K562 (cell line): ENCODE data around the gene HOXC12. TPM values are rescaled to one million over a fixed set of nuclear protein-coding genes. Genes with fewer than 3 reads are reported as not detected.
A peak's percentile ranks its signal among the peaks of the same experiment; 100 is the strongest.

ENCODE experiments used
- ATAC-seq: fragments of 200-7000 bp; cut with Tn5 transposase; 3 replicates; pipeline ENCODE4 v1.9.1; 2020; ENCODE audit warnings: moderate library complexity
- BruUV-seq: library from RNA; stranded (reverse); fragments of 400-500 nt; replicated peaks from 2 replicates; lab custom pipeline; 2021; lab: Mats Ljungman, UMichigan
- CTCF ChIA-PET: fragments of 300-600 bp; formaldehyde crosslinking; extraction: SDS; loops from one replicate; lab custom pipeline; 2021; ENCODE audit warnings: low intra/inter-chr PET ratio; lab: Yijun Ruan, JAX
- POLR2A ChIA-PET: fragments of 300-600, 350-650 bp; sonication (Branson Sonifier 250); formaldehyde crosslinking; extraction: SDS; loops from one replicate; lab custom pipeline; 2021; ENCODE audit warnings: antibody characterized with exemption, inconsistent platforms; lab: Yijun Ruan, JAX
- DNase-seq, 4 experiments: peaks; one replicate each; pipeline versions ENCODE4 v3.0.0 to v3.0.0-alpha.2; 2011 to 2018; ENCODE audit warnings: low spot score in 3 of 4, mixed read lengths in 3 of 4; ENCODE audit errors: extremely low read depth in 1 of 4
- FAIRE-seq: peaks from 2 replicates; lab custom pipeline; 2011; peaks lifted over from hg19 to GRCh38; lab: Jason Lieb, UNC
- H2AFZ ChIP-seq: 2 replicates; pipeline ENCODE4 v1.6.0; 2011; ENCODE audit warnings: low read depth, low read length, control low read depth, inconsistent platforms
- H3K27ac ChIP-seq: fragments of 200-600 bp; 3 replicates; pipeline ENCODE4 v1.8.0; 2011; ENCODE audit warnings: low read depth, mild to moderate bottlenecking, control low read depth, inconsistent platforms, low read length, moderate library complexity, mixed read lengths; ENCODE audit errors: extremely low read depth
- H3K27me3 ChIP-seq, 2 experiments: fragments of 300-600 bp in 1 of 2; 2 replicates in 1 of 2; 3 replicates in 1 of 2; pipeline versions ENCODE4 v1.6.0 to v1.8.0; 2011; ENCODE audit warnings: inconsistent platforms in 2 of 2, low read length in 2 of 2, mild to moderate bottlenecking in 1 of 2, mixed read lengths in 1 of 2, moderate library complexity in 1 of 2; ENCODE audit not compliant: control insufficient read depth in 2 of 2, insufficient read depth in 2 of 2
- H3K36me3 ChIP-seq: fragments of 300-600 bp; 3 replicates; pipeline ENCODE4 v1.8.0; 2011; ENCODE audit warnings: mild to moderate bottlenecking, low read length, inconsistent platforms; ENCODE audit not compliant: control insufficient read depth, insufficient read depth
- H3K4me1 ChIP-seq, 2 experiments: fragments of 200-600 bp in 1 of 2; replicated peaks in 1 of 2; 2 replicates in 1 of 2; 3 replicates in 1 of 2; pipeline versions ENCODE4 v1.5.1 to v1.8.0; 2011; ENCODE audit warnings: inconsistent platforms in 2 of 2, low read length in 2 of 2, mild to moderate bottlenecking in 1 of 2, mixed read lengths in 1 of 2, moderate library complexity in 1 of 2; ENCODE audit not compliant: control insufficient read depth in 2 of 2, insufficient read depth in 2 of 2
- H3K4me2 ChIP-seq: 2 replicates; pipeline ENCODE4 v1.6.1; 2011; ENCODE audit warnings: low read length, control low read depth, inconsistent platforms, mixed read lengths; ENCODE audit not compliant: insufficient read depth
- H3K4me3 ChIP-seq: fragments of 200-600 bp; sonication (generic), shearing (Covaris generic); 2 replicates; pipeline ENCODE4 v1.5.1; 2016; ENCODE audit warnings: control low read depth, inconsistent platforms
- H3K79me2 ChIP-seq: fragments of 200-600 bp; 3 replicates; pipeline ENCODE4 v1.8.0; 2011; ENCODE audit warnings: low read length, inconsistent platforms; ENCODE audit not compliant: control insufficient read depth, insufficient read depth
- H3K9ac ChIP-seq, 2 experiments: 2 replicates each; pipeline versions ENCODE4 v1.6.0 to v1.6.1; 2011; ENCODE audit warnings: low read depth in 2 of 2, low read length in 2 of 2, control low read depth in 1 of 2, inconsistent platforms in 1 of 2, mild to moderate bottlenecking in 1 of 2, mixed read lengths in 1 of 2; ENCODE audit not compliant: insufficient read depth in 1 of 2
- H3K9me1 ChIP-seq: one replicate; pipeline ENCODE4 v1.6.0; 2011; ENCODE audit warnings: inconsistent platforms, mild to moderate bottlenecking, low read length, moderate library complexity; ENCODE audit not compliant: control insufficient read depth, insufficient read depth
- H3K9me3 ChIP-seq: replicated peaks from 2 replicates; pipeline ENCODE4 v1.5.1; 2011; ENCODE audit warnings: low read depth, low read length, inconsistent platforms; ENCODE audit not compliant: control insufficient read depth, insufficient read depth
- H4K20me1 ChIP-seq: replicated peaks from 2 replicates; pipeline ENCODE4 v1.6.1; 2011; ENCODE audit warnings: low read length, inconsistent platforms, mixed read lengths; ENCODE audit not compliant: control insufficient read depth, insufficient read depth
- ELF1 ChIP-seq: fragments of 200-800 bp; sonication (Bioruptor generic); IDR thresholded peaks from 2 replicates; pipeline ENCODE4 v1.6.1; 2016; ENCODE audit warnings: missing genetic modification characterization, missing compliant biosample characterization
- LCOR ChIP-seq: sonication (generic); formaldehyde crosslinking; IDR thresholded peaks from 2 replicates; pipeline ENCODE4 v1.8.0; 2022; ENCODE audit warnings: mild to moderate bottlenecking, missing genetic modification reagents
- SPI1 ChIP-seq: IDR thresholded peaks from 2 replicates; pipeline ENCODE4 v1.6.1; 2011; ENCODE audit warnings: low read depth, low read length, control low read depth, borderline replicate concordance
- ZNF740 ChIP-seq, 3 experiments: fragments of 200-800 bp in 1 of 3; sonication (Bioruptor generic) in 1 of 3; sonication (generic) in 1 of 3; formaldehyde crosslinking in 1 of 3; IDR thresholded peaks; 2 replicates each; pipeline versions ENCODE4 v1.6.1 to v1.8.0; 2016 to 2022; ENCODE audit warnings: mild to moderate bottlenecking in 2 of 3, missing compliant biosample characterization in 2 of 3, missing genetic modification characterization in 2 of 3, missing genetic modification reagents in 1 of 3
- WGBS: fragments of 100-300 bp; shearing (Covaris generic); methylation state at CpG from one replicate; pipeline ENCODE4 v1.1.6; 2016; ENCODE audit warnings: low coverage, mixed read lengths; ENCODE audit not compliant: insufficient coverage; ENCODE audit errors: missing lambda C conversion rate; 5-methylcytosine and 5-hydroxymethylcytosine counted together
- in situ Hi-C: fragments of 300-500 bp; cut with MboI; formaldehyde crosslinking; loops from 4 replicates; pipeline ENCODE4 v1.15.0; 2018; ENCODE audit warnings: inconsistent platforms, mixed read lengths
- intact Hi-C: fragments of 100-400 bp; cut with micrococcal nuclease; formaldehyde crosslinking; loops from 2 replicates; pipeline ENCODE4 v1.14.2; 2022
- polyA plus RNA-seq, 8 experiments: library from polyadenylated mRNA; depleted of rRNA in 4 of 8; stranded (reverse) in 5 of 8; unstranded in 3 of 8; fragments of >200 nt; fragmentation: Nextera tagmentation in 2 of 8; fragmentation: Illumina TruSeq in 1 of 8; extraction: Ambion mirVana in 2 of 8; extraction: Trizol in 1 of 8; gene quantifications; 2 replicates each; pipeline versions ENCODE4 v1.2.1 to v1.2.3, GENCODE V29; 2011 to 2014; ENCODE audit warnings: inconsistent platforms in 1 of 8, missing spikeins in 1 of 8
- total RNA-seq, 7 experiments: library from RNA; depleted of rRNA in 6 of 7; stranded (reverse); fragments of >200 nt in 6 of 7; fragmentation: Illumina TruSeq in 2 of 7; extraction: Trizol in 2 of 7; gene quantifications; 2 replicates each; pipeline versions ENCODE4 v1.2.1 to v1.2.3, GENCODE V29; 2011 to 2021; ENCODE audit warnings: low replicate concordance in 1 of 7

Gene HOXC12
- total and polyA plus RNA-seq, 9 of the 15 experiments (the other 6 are each of a cell fraction or from before 2014, with no cell fraction given): 0.04 to 0.36 (median 0.11) TPM; not detected in 1

- H3K36me3 ChIP-seq: no peaks in the 10 kb centered on the region
- H3K27ac ChIP-seq: no peak overlapping the region
- 9% methylated on average over 10 of the region's 11 CpGs for WGBS
- CTCF ChIA-PET: no interaction called here
- no peak overlapping the region for H3K4me3 ChIP-seq
- no peaks in the 10 kb centered on the region for H3K9me3 ChIP-seq
- POLR2A ChIA-PET: interaction anchor here (0.5 to 1.9 kb wide), 4 partner anchors 10 to 554 kb away, joined by 3 to 11 read pairs (median 4); partner anchors contain the start of gene HOXC9
- peaks cover 5% of the 10 kb centered on the region; the same call in 1 of the 2 replicates for H4K20me1 ChIP-seq
- H3K4me2 ChIP-seq: peak overlapping the region; percentile 44
- peaks cover 2 to 29% of the 10 kb centered on the region in 2 experiments; a peak in 2 of 5 replicates for H3K4me1 ChIP-seq
- ATAC-seq (0 out of 3 replicates have a peak, but pooled peaks have one; percentile 21), FAIRE-seq (no peak), DNase-seq (no peak)
- H3K9me1 ChIP-seq: no peaks in the 10 kb centered on the region
- H3K9ac ChIP-seq: peak overlapping the region in 1 of 2 experiments; percentile 67; a peak in 1 of 4 replicates
- 0 out of 2 replicates have a peak, but pooled peaks have one; percentile 23 for TF ChIP-seq ELF1 (tag)
- TF ChIP-seq ZNF740 (CRISPR knock-in tag; IDR thresholded peaks at IDR 0.05): no peak
- TF ChIP-seq ZNF740 (tag; IDR thresholded peaks at IDR 0.05): 0 out of 4 replicates have a peak, but pooled peaks of 1 of the 2 experiments have one; percentile 30
- TF ChIP-seq LCOR (CRISPR knock-in tag): no peak
- peak; percentile 29; the same call in 1 of the 2 replicates for TF ChIP-seq SPI1
- BruUV-seq: no TSS peak
- peak overlapping the region; percentile 76 for H2AFZ ChIP-seq
- no peaks in the 10 kb centered on the region for H3K79me2 ChIP-seq
- intact Hi-C loops: no loop called here
- in situ Hi-C loops: no loop called here
- H3K27me3 ChIP-seq: peaks cover 44 to 55% of the 10 kb centered on the region in 2 experiments
These were observed 23.1 kb downstream of the HOXC12 start for GRCh38 chr12:53977596-53978445.
